GM12878 (cell line): ENCODE data around the gene RPL13A.
A peak's percentile ranks its signal among the peaks of the same experiment; 100 is the strongest.

ENCODE experiments used
- CREB1 ChIP-seq: IDR thresholded peaks from 2 replicates; pipeline ENCODE4 v1.6.1; 2012; ENCODE audit warnings: low read depth, mild to moderate bottlenecking, inconsistent platforms
- POLR2A ChIP-seq: IDR thresholded peaks from 2 replicates; pipeline ENCODE4 v1.6.1; 2011; ENCODE audit warnings: low read depth, mild to moderate bottlenecking, low read length
- RAD21 ChIP-seq: IDR thresholded peaks from 2 replicates; pipeline ENCODE4 v1.6.1; 2011; ENCODE audit warnings: mild to moderate bottlenecking, low read depth, low read length, moderate library complexity; ENCODE audit not compliant: insufficient read depth
- RFX5 ChIP-seq: IDR thresholded peaks from 2 replicates; pipeline ENCODE4 v1.6.1; 2011; ENCODE audit warnings: low read depth, low read length, improper control_type of control experiment
- SRF ChIP-seq, 2 experiments: IDR thresholded peaks; 2 replicates each; pipeline ENCODE4 v1.6.1; 2011; ENCODE audit warnings: low read depth in 2 of 2, low read length in 2 of 2, mild to moderate bottlenecking in 1 of 2, moderate library complexity in 1 of 2
- SUPT20H ChIP-seq: IDR thresholded peaks from 2 replicates; pipeline ENCODE4 v1.6.1; 2011; ENCODE audit warnings: low read depth, mild to moderate bottlenecking, low read length, moderate library complexity, borderline replicate concordance; ENCODE audit not compliant: control insufficient read depth
- YY1 ChIP-seq: IDR thresholded peaks from 2 replicates; pipeline ENCODE4 v1.6.1; 2011; ENCODE audit warnings: low read depth, mild to moderate bottlenecking, low read length
- TF ChIP-seq, protein P1 (sequence below), 3 experiments: IDR thresholded peaks in 2 of 3; conservative IDR thresholded peaks in 1 of 3; 2 replicates each; pipeline ENCODE4 v1.5.1; 2011; ENCODE audit warnings: low read depth in 3 of 3, low read length in 3 of 3, mild to moderate bottlenecking in 3 of 3, control low read depth in 2 of 3, moderate library complexity in 2 of 3, inconsistent platforms in 1 of 3, mixed read lengths in 1 of 3; ENCODE audit not compliant: control insufficient read depth in 2 of 3, insufficient read depth in 1 of 3; ENCODE audit errors: extremely low read depth in 1 of 3
- TF ChIP-seq, protein P2 (sequence below): IDR thresholded peaks from 2 replicates; pipeline ENCODE4 v1.6.1; 2012; ENCODE audit warnings: low read depth, low read length, improper control_type of control experiment
- TF ChIP-seq, protein P3 (sequence below): IDR thresholded peaks from 2 replicates; pipeline ENCODE4 v1.6.1; 2011; ENCODE audit warnings: low read depth, low read length, improper control_type of control experiment, borderline replicate concordance
- TF ChIP-seq, protein P4 (sequence below): IDR thresholded peaks from 2 replicates; pipeline ENCODE4 v1.6.1; 2012; ENCODE audit warnings: mild to moderate bottlenecking, low read depth, low read length

DNA sequence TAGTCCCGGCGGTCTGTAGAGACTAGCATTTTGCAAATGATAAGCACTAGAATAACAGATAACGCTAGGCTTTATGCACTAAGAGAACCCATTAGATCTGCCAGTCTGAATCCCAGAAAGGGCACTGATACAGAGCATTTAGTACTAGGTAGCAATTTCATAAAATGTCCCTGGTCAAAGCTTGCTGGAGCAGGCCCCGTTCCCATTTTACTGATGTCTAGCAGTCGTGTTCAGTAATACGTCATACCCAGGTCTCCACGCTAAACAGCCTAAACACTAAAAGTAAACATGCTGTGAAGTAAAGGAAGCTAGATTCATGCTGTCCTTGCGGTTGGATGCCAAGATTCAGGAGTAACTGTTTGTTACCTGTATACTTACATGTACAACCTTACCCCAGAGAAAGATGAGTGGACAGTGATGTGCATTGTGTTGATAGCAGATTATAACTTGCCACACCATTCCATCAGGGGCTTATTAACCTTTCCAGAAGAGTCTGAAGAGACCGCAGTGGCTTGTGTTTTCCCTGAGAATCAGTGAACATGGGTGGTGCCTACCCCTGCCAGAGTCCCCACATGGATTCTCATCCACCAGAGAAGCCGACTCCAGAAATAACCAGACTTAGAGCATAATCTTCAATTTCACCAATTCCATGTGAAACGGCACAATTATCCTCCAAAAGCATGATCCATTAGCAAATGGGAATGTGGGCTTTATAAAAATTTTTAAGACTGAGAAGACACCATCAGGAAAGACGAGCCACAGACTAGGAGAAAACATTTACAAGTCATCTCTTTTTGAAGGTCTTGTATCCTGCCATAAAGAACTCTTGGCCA, 5.4 kb downstream of the RPL13A start:
- TF ChIP-seq, protein P1, sequence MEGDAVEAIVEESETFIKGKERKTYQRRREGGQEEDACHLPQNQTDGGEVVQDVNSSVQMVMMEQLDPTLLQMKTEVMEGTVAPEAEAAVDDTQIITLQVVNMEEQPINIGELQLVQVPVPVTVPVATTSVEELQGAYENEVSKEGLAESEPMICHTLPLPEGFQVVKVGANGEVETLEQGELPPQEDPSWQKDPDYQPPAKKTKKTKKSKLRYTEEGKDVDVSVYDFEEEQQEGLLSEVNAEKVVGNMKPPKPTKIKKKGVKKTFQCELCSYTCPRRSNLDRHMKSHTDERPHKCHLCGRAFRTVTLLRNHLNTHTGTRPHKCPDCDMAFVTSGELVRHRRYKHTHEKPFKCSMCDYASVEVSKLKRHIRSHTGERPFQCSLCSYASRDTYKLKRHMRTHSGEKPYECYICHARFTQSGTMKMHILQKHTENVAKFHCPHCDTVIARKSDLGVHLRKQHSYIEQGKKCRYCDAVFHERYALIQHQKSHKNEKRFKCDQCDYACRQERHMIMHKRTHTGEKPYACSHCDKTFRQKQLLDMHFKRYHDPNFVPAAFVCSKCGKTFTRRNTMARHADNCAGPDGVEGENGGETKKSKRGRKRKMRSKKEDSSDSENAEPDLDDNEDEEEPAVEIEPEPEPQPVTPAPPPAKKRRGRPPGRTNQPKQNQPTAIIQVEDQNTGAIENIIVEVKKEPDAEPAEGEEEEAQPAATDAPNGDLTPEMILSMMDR (IDR thresholded peaks at IDR 0.05 in 2 of 3, conservative IDR thresholded peaks at IDR 0.05 in 1 of 3; ENCODE audit: control insufficient read depth in 2 of 3, extremely low read depth in 1 of 3, insufficient read depth in 1 of 3, low read depth in 3 of 3, low read length in 3 of 3), result no peak
- TF ChIP-seq, protein P2, sequence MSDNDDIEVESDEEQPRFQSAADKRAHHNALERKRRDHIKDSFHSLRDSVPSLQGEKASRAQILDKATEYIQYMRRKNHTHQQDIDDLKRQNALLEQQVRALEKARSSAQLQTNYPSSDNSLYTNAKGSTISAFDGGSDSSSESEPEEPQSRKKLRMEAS, result no peak
- no peak for TF ChIP-seq SUPT20H
- TF ChIP-seq CREB1, result no peak; the same call in none of the 2 replicates
- TF ChIP-seq, protein P3, sequence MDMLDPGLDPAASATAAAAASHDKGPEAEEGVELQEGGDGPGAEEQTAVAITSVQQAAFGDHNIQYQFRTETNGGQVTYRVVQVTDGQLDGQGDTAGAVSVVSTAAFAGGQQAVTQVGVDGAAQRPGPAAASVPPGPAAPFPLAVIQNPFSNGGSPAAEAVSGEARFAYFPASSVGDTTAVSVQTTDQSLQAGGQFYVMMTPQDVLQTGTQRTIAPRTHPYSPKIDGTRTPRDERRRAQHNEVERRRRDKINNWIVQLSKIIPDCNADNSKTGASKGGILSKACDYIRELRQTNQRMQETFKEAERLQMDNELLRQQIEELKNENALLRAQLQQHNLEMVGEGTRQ, result no peak
- no peak for TF ChIP-seq SRF (IDR thresholded peaks at IDR 0.05; ENCODE audit: low read depth in 2 of 2, low read length in 2 of 2)
- TF ChIP-seq RFX5, result no peak
- peak; percentile 68 for TF ChIP-seq POLR2A
- TF ChIP-seq, protein P4, sequence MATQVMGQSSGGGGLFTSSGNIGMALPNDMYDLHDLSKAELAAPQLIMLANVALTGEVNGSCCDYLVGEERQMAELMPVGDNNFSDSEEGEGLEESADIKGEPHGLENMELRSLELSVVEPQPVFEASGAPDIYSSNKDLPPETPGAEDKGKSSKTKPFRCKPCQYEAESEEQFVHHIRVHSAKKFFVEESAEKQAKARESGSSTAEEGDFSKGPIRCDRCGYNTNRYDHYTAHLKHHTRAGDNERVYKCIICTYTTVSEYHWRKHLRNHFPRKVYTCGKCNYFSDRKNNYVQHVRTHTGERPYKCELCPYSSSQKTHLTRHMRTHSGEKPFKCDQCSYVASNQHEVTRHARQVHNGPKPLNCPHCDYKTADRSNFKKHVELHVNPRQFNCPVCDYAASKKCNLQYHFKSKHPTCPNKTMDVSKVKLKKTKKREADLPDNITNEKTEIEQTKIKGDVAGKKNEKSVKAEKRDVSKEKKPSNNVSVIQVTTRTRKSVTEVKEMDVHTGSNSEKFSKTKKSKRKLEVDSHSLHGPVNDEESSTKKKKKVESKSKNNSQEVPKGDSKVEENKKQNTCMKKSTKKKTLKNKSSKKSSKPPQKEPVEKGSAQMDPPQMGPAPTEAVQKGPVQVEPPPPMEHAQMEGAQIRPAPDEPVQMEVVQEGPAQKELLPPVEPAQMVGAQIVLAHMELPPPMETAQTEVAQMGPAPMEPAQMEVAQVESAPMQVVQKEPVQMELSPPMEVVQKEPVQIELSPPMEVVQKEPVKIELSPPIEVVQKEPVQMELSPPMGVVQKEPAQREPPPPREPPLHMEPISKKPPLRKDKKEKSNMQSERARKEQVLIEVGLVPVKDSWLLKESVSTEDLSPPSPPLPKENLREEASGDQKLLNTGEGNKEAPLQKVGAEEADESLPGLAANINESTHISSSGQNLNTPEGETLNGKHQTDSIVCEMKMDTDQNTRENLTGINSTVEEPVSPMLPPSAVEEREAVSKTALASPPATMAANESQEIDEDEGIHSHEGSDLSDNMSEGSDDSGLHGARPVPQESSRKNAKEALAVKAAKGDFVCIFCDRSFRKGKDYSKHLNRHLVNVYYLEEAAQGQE, result no peak
- TF ChIP-seq RAD21, result no peak
- TF ChIP-seq YY1, result no peak
